Common myeloid progenitor, CD34-positive (primary cell): ENCODE results near the gene YOD1.
A peak's percentile ranks its signal among the peaks of the same experiment; 100 is the strongest.

ENCODE experiments used
- CTCF ChIA-PET: fragments of 350-600 bp; sonication (Branson Sonifier 250); formaldehyde crosslinking; loops from one replicate; lab custom pipeline; 2021; ENCODE audit warnings: antibody characterized with exemption; lab: Charles Lee
- POLR2A ChIA-PET: fragments of 350-600 bp; sonication (Branson Sonifier 250); formaldehyde crosslinking; loops from one replicate; lab custom pipeline; 2021; ENCODE audit warnings: antibody characterized with exemption; lab: Charles Lee
- DNase-seq, 3 donors: peaks; one replicate each; pipeline versions ENCODE4 v3.0.0 to v3.0.0-alpha.2; 2013
- H3K27ac ChIP-seq, 2 experiments: 1 replicate in 1 of 2; 2 replicates in 1 of 2; pipeline ENCODE4 v1.7.0; 2013; ENCODE audit warnings: inconsistent platforms in 2 of 2, low read length in 2 of 2, mild to moderate bottlenecking in 2 of 2, low read depth in 1 of 2, moderate library complexity in 1 of 2; ENCODE audit not compliant: severe bottlenecking in 2 of 2, insufficient read depth in 1 of 2, poor library complexity in 1 of 2
- H3K27me3 ChIP-seq, 5 experiments: replicated peaks in 2 of 5; 1 replicate in 3 of 5; 2 replicates in 2 of 5; pipeline versions ENCODE4 v1.6.1 to v1.7.0; 2013; ENCODE audit warnings: low read length in 4 of 5, mild to moderate bottlenecking in 2 of 5, moderate library complexity in 2 of 5, inconsistent platforms in 1 of 5; ENCODE audit not compliant: insufficient read depth in 5 of 5, control insufficient read depth in 4 of 5
- H3K36me3 ChIP-seq, 4 experiments: 1 replicate in 2 of 4; 2 replicates in 2 of 4; pipeline versions ENCODE4 v1.6.1 to v1.7.0; 2013; ENCODE audit warnings: low read length in 3 of 4, control low read depth in 1 of 4, mild to moderate bottlenecking in 1 of 4; ENCODE audit not compliant: control insufficient read depth in 4 of 4, insufficient read depth in 4 of 4
- H3K4me1 ChIP-seq, 4 experiments: 1 replicate in 3 of 4; 2 replicates in 1 of 4; pipeline versions ENCODE4 v1.6.1 to v1.7.1; 2013; ENCODE audit warnings: low read length in 3 of 4, mild to moderate bottlenecking in 3 of 4, control low read depth in 1 of 4, inconsistent platforms in 1 of 4, moderate library complexity in 1 of 4; ENCODE audit not compliant: control insufficient read depth in 4 of 4, insufficient read depth in 4 of 4; ENCODE audit errors: control extremely low read depth in 1 of 4
- H3K4me3 ChIP-seq, 7 experiments: 1 replicate in 4 of 7; 2 replicates in 3 of 7; pipeline versions ENCODE4 v1.5.1 to v1.7.0; 2013; ENCODE audit warnings: mild to moderate bottlenecking in 7 of 7, low read length in 6 of 7, moderate library complexity in 6 of 7, inconsistent platforms in 2 of 7, low read depth in 2 of 7, control low read depth in 1 of 7; ENCODE audit not compliant: insufficient read depth in 4 of 7, control insufficient read depth in 1 of 7; ENCODE audit errors: extremely low read depth in 1 of 7
- H3K9me3 ChIP-seq, 5 experiments: 1 replicate in 4 of 5; 2 replicates in 1 of 5; pipeline versions ENCODE4 v1.6.1 to v1.7.1; 2013; ENCODE audit warnings: low read length in 4 of 5, mild to moderate bottlenecking in 2 of 5, inconsistent platforms in 1 of 5, low read depth in 1 of 5, moderate library complexity in 1 of 5; ENCODE audit not compliant: control insufficient read depth in 4 of 5, insufficient read depth in 2 of 5; ENCODE audit errors: control extremely low read depth in 1 of 5
- WGBS: methylation state at CpG from one replicate; pipeline ENCODE4 v1.1.5; 2013; ENCODE audit not compliant: insufficient coverage; 5-methylcytosine and 5-hydroxymethylcytosine counted together

YOD1 gene

DNA sequence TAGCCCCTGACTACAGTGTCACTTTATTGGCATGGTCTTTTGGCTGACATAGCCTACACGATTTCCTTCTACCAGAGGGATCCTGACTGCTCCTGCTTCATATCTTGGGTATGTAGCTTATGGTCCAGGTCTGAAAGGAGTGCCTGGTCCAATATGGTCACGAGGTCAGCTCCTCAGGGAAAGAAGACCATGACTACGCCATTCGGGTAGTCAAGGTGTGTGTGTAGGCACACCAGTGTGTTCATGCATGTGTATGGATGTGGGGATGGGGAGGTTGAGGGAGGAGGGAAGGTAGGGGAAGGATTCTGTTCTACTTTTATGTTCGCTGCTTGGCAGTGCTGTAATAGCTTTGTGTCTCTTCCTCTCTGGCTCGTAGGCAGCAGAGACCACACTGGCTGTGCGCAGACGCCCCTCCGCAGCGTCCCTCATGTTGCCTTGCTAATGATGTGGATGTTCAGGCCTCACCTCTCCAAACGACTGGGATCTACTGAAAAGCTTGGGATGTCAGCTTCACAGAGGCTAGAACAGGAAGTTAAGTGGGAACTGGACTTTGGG lies 27.6 kb upstream of the YOD1 start:
- WGBS = 86% methylated on average over 5 of the region's 11 CpGs
- no peaks in the 10 kb centered on the region for H3K36me3 ChIP-seq
- H3K9me3 ChIP-seq = no peaks in the 10 kb centered on the region
- H3K27me3 ChIP-seq = no peaks in the 10 kb centered on the region
- DNase-seq = no peak
- POLR2A ChIA-PET = interaction anchor here (0.6 to 0.7 kb wide), 2 partner anchors 24 to 326 kb away, joined by 3 read pairs; no protein-coding TSS in a partner anchor
- H3K27ac ChIP-seq = no peak overlapping the region
- CTCF ChIA-PET = interaction anchor here (0.7 to 2.6 kb wide), 12 partner anchors 10 to 421 kb away, joined by 3 to 22 read pairs (median 4); partner anchors contain the start of genes PFKFB2 and YOD1
- H3K4me1 ChIP-seq = peaks cover 0 to 2% (median 0%) of the 10 kb centered on the region in 4 experiments
- no peak overlapping the region for H3K4me3 ChIP-seq

DNA sequence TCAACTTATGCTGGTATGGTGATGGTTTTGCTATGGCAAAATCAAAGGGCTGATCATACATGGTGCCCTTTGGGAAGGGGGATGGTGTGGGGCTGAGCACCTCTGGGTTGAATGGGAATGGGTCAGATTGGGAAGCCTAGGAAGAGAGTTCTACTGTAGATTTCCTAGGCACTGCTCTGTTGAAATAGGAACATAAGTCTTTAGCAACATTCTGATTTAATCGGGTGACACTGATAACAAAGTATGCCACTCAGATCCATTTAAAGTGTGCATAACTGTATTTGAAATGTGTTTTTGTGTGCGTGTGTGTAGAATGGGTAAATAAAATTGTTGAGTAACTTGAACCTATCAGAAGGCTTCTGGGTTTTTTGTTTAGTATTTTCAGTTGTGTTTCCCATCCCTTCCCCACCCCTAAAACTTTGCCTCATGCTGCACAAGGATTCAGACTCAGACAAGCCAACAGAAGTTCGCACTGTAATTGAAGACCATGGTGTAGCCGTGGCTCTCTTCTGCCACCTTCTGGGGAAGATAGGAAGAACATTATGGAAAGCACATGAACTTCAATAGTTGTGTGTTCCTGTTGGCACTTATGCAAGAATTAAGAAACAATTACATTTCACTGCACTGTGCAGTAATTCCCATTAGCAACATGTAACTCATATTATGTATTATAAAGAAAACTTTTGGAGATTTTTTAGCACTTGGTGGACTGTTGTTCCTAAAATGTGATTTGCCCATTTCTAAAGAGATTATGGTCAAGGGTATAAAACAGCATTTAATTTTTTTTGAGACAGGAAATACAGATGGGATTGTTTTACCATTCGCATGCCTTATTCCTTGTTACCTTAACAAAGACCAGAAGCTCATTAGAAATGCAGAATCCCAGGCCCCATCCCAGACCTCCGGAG lies 26.7 kb upstream of the YOD1 start:
- POLR2A ChIA-PET = interaction anchor here (0.6 kb wide), 1 partner anchor 23 kb away, joined by 3 read pairs; no protein-coding TSS in a partner anchor
- CTCF ChIA-PET = interaction anchor here (0.8 to 4.1 kb wide), 14 partner anchors 18 to 422 kb away, joined by 3 to 22 read pairs (median 6); partner anchors contain the start of gene YOD1
- Histone ChIP-seq H3K4me3 (no peak overlapping the region), H3K36me3 (no peaks in the 10 kb centered on the region), H3K4me1 (peaks cover under 1 to 4% (median 2%) of the 10 kb centered on the region in 4 experiments), H3K9me3 (no peaks in the 10 kb centered on the region), H3K27ac (no peak overlapping the region), H3K27me3 (no peaks in the 10 kb centered on the region)
- 36% methylated on average over 2 of the region's 6 CpGs for WGBS
- DNase-seq = peak; percentile 77 to 90 (median 83)

DNA sequence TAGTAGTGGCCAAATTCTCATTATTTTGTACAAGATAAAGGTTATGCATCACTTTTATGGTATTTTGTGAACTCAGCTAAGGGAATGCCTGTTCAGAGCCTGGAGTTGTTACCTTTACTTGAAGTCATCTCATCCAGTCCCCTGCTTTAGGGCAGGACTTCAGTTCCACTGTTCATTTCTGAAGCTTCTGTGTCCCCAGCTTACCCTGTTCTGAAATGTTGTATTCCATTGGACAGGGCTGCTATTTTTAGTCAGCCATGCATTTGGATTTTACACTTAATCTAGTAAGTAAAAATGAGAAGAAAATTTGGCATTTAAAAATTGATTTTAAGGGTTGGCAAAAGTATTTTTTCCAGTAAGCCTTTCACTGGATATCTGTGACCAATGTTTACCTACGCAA lies 26.0 kb upstream of the YOD1 start:
- POLR2A ChIA-PET = no interaction called here
- CTCF ChIA-PET = interaction anchor here (0.9 to 4.1 kb wide), 9 partner anchors 17 to 423 kb away, joined by 3 to 20 read pairs (median 5); partner anchors contain the start of gene YOD1
- no peak overlapping the region for H3K4me3 ChIP-seq
- no CpG with 5 or more reads among the region's 1 CpG for WGBS
- peaks cover 2 to 11% (median 9%) of the 10 kb centered on the region in 4 experiments for H3K4me1 ChIP-seq
- no peak for DNase-seq
- H3K36me3 ChIP-seq = no peaks in the 10 kb centered on the region
- H3K27me3 ChIP-seq = no peaks in the 10 kb centered on the region
- no peaks in the 10 kb centered on the region for H3K9me3 ChIP-seq
- no peak overlapping the region for H3K27ac ChIP-seq

DNA sequence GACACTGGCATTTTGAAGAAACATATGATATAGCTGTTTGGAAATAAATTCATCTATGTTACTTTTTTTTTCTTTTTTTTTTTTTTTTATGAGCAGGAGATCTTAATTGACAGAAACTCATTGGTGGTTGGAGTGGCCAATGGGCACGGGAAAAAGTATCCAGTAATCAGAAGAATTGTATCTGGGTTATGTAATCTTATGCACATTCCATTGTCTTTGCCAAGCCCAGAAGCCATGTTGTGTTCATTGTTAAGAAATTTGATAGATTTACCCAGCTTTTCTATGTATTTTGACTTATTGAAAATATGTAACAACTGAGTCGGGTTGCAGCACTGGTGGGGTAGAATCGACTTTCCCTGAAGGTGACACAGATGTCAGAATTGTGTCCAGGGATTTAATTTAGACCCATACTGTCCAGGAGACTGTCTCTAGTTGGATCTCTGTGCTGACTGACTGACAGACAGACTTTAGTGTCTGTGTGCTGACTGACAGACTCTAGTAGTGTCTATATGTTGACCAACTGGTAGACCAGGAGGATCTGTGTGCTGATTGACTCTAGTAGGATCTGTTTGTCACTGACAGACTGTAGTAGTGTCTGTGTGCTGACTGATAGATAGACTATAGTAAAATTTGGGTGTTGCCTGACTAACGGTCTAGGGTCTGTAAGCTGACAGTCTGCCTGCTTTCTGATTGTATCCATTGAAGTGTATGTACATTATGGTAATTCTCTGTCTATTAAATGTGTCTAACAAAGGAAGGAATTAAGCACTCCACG lies 25.4 kb upstream of the YOD1 start:
- no peaks in the 10 kb centered on the region for H3K36me3 ChIP-seq

DNA sequence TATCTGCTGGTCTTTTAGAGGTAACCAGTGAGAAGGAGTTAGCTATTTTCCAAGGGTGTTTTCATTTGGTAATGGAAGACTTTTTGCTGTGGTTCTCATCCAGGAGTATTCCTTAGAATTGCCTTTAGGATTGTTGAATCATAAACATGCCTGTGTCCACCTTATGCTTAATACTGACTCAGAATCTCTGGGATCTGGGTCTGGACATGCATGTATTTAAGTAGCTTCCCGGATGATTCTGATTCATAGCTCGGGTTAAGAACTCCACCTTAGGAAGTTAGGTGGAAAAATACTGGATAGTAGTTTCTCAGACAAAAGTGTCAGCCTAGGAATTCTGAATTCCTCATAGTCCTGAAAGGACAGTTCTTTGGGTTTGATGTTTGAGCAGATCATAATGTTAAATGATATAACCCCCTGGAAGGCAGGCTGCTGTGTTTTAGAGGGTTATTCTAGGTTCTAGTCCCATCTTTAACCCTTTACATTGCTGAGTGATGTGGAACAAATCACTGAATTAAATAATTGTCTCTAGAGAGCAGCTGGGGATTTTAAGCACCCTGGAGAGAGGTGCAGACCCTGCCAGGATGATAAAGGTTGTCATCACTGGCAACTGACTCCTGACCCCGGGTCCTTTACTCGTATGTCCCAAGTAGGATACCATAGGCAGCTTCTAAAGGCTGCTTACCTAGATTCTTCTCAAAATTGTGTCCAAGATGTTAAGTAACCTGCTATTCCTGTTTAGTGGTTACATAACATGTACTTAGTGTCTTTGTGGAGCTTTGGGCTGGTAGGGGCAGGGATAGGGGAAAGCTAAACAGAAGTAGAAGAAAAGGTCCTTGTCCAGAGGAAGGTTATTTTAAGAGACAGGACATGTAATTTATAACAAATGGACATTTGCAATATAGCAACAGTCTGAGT lies 23.2 kb upstream of the YOD1 start:
- DNase-seq = no peak
- no peak overlapping the region for H3K4me3 ChIP-seq
- 90% methylated on average over 4 of the region's 4 CpGs for WGBS
- no peaks in the 10 kb centered on the region for H3K36me3 ChIP-seq
- H3K9me3 ChIP-seq = no peaks in the 10 kb centered on the region
- peaks cover 22 to 40% (median 36%) of the 10 kb centered on the region in 4 experiments for H3K4me1 ChIP-seq
- POLR2A ChIA-PET = no interaction called here
- no peak overlapping the region for H3K27ac ChIP-seq
- no peaks in the 10 kb centered on the region for H3K27me3 ChIP-seq
- CTCF ChIA-PET = interaction anchor here (1.1 to 4.1 kb wide), 9 partner anchors 10 to 331 kb away, joined by 3 to 20 read pairs (median 7); partner anchors contain the start of genes C1orf116 and YOD1

More for the DNA sequence above, 25.4 kb upstream of the YOD1 start:
- H3K4me1 ChIP-seq = peaks cover 8 to 18% (median 15%) of the 10 kb centered on the region in 4 experiments
- CTCF ChIA-PET = interaction anchor here (0.9 to 4.1 kb wide), 12 partner anchors 16 to 424 kb away, joined by 3 to 20 read pairs (median 5); partner anchors contain the start of gene YOD1
- POLR2A ChIA-PET = no interaction called here
- H3K9me3 ChIP-seq = no peaks in the 10 kb centered on the region
- no peak overlapping the region for H3K27ac ChIP-seq
- H3K27me3 ChIP-seq = no peaks in the 10 kb centered on the region
- no peak for DNase-seq
- 100% methylated on average over 3 of the region's 5 CpGs for WGBS
- no peak overlapping the region for H3K4me3 ChIP-seq

DNA sequence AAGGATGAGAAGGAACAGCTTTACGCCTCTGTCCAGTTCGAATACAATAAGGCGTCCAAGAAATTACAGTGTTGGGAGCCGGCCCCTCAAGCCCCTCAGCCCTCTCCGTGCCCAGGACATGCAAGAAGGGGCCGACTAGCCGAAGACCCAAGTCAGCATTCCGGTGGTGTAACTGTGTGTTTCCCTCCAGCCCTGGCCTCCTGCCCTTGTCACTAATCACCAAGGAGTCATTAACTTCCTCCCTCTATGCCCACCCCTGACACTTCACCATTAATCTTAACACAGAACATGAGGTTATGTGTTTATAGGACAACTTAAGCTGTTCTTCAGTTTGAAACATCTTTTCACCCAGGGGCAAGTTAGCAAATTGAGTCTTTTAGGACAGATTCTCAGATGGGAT lies 21.2 kb upstream of the YOD1 start:
- H3K4me3 ChIP-seq = peak overlapping the region in 2 of 7 experiments; percentile 21 to 44
- CTCF ChIA-PET = interaction anchor here (0.6 to 3.2 kb wide), 9 partner anchors 11 to 354 kb away, joined by 3 to 18 read pairs (median 4); partner anchors contain the start of genes C4BPB, PFKFB2 and YOD1
- H3K27ac ChIP-seq = no peak overlapping the region
- no peaks in the 10 kb centered on the region for H3K9me3 ChIP-seq
- DNase-seq = peak in 2 of 3 donors; percentile 65 to 77
- no peaks in the 10 kb centered on the region for H3K27me3 ChIP-seq
- H3K36me3 ChIP-seq = peaks cover 0 to 2% (median under 1%) of the 10 kb centered on the region in 4 experiments
- POLR2A ChIA-PET = no interaction called here
- H3K4me1 ChIP-seq = peaks cover 20 to 46% (median 40%) of the 10 kb centered on the region in 4 experiments
- WGBS = 8% methylated on average over 8 of the region's 8 CpGs
